Esophagus (tissue), 2 donors: ENCODE measurements around the gene LPCAT3. TPM values are rescaled to one million over a fixed set of nuclear protein-coding genes. Genes with fewer than 3 reads are reported as not detected.

Source experiments
- H3K27ac ChIP-seq, 2 donors: one replicate each; pipeline ENCODE4 v1.5.1; 2013; ENCODE audit warnings: low read depth in 2 of 2, mild to moderate bottlenecking in 2 of 2, inconsistent platforms in 1 of 2, low read length in 1 of 2, moderate library complexity in 1 of 2
- H3K27me3 ChIP-seq, 2 donors: one replicate each; pipeline ENCODE4 v1.6.1; 2013; ENCODE audit warnings: low read length in 2 of 2, control low read depth in 1 of 2, mild to moderate bottlenecking in 1 of 2; ENCODE audit not compliant: insufficient read depth in 2 of 2, control insufficient read depth in 1 of 2
- H3K36me3 ChIP-seq, 2 donors: one replicate each; pipeline ENCODE4 v1.6.1; 2013; ENCODE audit warnings: low read length in 1 of 2; ENCODE audit not compliant: control insufficient read depth in 2 of 2, insufficient read depth in 2 of 2
- H3K4me1 ChIP-seq, 2 donors: one replicate each; pipeline ENCODE4 v1.6.1; 2013; ENCODE audit warnings: low read length in 1 of 2; ENCODE audit not compliant: control insufficient read depth in 2 of 2, insufficient read depth in 2 of 2
- H3K4me3 ChIP-seq, 2 donors: one replicate each; pipeline ENCODE4 v1.5.1; 2013; ENCODE audit warnings: low read length in 2 of 2, mild to moderate bottlenecking in 2 of 2, low read depth in 1 of 2, moderate library complexity in 1 of 2
- H3K9me3 ChIP-seq, 2 donors: one replicate each; pipeline ENCODE4 v1.6.1; 2013; ENCODE audit warnings: mild to moderate bottlenecking in 2 of 2, low read depth in 1 of 2, low read length in 1 of 2, moderate library complexity in 1 of 2; ENCODE audit not compliant: control insufficient read depth in 2 of 2, insufficient read depth in 1 of 2
- WGBS, 2 donors: extraction: QIAGEN DNeasy Blood & Tissue Kit; methylation state at CpG; one replicate each; pipeline ENCODE4 v1.1.7; 2013; 5-methylcytosine and 5-hydroxymethylcytosine counted together
- polyA plus RNA-seq, 2 donors: library from polyadenylated mRNA; stranded (reverse); fragments of 200-250 nt; gene quantifications; one replicate each; pipeline ENCODE4 v1.2.3, GENCODE V29; 2013
- donor health status: healthy with polysubstance abuse.
- donor health status: Bipolar disorder and iron deficiency.

Gene LPCAT3
- polyA plus RNA-seq, 2 donors, result 15.7 to 27.0 TPM

DNA sequence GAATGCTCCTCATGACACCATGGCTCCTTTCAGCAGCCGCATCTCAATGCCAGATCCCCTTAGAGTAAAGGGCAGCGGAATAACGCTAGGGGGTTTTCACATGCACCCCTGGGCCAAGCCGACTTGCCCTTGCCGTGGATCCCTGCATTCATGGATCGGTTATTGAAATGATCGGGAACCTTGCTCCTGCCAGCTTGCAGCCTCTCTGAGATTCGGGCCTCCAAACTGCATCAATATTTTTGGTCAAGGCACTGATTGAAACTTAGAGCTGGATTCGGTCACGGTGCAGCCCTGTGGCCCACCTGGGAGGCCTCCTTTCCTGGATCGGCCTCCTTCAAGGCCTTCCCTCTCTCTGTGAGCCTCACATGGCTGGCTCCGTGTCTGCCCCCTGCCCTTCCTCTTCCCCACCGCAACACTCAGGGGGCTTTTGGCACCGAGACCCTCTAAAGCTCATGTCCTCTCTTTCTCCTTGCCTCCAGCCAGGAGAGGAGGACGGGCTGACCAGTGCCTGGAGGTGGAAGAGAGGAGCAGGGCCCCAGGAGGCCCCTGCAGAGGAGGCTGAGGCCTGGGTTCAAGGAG lies 65.3 kb downstream of the LPCAT3 start:
- WGBS, 2 donors, result 73 to 79% methylated on average over 15 of the region's 15 CpGs
- H3K27me3 ChIP-seq, result no peaks in the 10 kb centered on the region
- peak overlapping the region; percentile 16 to 59 for H3K27ac ChIP-seq
- peak overlapping the region; percentile 7 to 48 for H3K4me3 ChIP-seq
- H3K4me1 ChIP-seq, result peaks cover 0 to 7% of the 10 kb centered on the region in 2 donors
- no peaks in the 10 kb centered on the region for H3K9me3 ChIP-seq
- H3K36me3 ChIP-seq, result peaks cover 0 to 13% of the 10 kb centered on the region in 2 donors

DNA sequence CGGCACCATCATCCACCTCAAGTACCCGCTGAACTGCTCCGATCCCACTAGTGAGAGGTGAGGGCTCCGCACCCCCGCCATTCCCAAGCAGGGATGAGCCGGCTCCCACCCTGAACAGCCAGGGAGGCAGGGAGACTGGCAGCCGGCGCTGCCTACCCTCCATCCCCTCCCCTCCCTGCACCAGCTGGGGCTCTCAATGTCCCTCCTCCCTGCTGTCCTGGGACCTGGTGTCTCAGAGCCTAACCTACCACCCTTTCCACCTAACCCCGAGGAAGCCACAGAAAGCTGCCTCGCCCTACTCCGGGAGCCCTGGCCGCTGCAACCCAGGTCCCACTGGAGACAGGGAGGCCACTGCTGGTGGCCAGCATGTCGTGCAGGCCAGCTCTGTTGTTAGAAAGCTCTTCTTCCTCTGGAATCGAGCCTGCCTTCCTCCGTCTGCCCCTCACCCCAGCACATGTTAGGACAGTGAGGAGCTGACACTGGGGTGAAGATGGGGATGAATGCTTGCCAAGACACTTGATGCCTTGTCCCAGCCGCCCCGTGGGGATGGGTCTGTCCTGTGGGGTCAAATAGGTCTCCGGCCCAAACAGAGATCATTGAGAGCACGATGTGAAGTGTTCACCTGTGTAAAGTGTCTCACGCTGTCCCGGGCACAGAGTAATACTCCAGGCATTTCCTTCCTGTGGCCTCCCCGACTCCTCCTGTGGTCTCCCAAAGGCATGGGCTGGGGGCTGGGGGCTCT lies 66.0 kb downstream of the LPCAT3 start:
- 66 to 75% methylated on average over 21 to 22 of the region's 22 CpGs for WGBS, 2 donors
- peaks cover 0 to 13% of the 10 kb centered on the region in 2 donors for H3K36me3 ChIP-seq
- no peaks in the 10 kb centered on the region for H3K27me3 ChIP-seq
- H3K4me1 ChIP-seq, result peaks cover 0 to 5% of the 10 kb centered on the region in 2 donors
- H3K9me3 ChIP-seq, result no peaks in the 10 kb centered on the region
- peak overlapping the region; percentile 16 to 57 for H3K27ac ChIP-seq
- peak overlapping the region; percentile 32 to 48 for H3K4me3 ChIP-seq

DNA sequence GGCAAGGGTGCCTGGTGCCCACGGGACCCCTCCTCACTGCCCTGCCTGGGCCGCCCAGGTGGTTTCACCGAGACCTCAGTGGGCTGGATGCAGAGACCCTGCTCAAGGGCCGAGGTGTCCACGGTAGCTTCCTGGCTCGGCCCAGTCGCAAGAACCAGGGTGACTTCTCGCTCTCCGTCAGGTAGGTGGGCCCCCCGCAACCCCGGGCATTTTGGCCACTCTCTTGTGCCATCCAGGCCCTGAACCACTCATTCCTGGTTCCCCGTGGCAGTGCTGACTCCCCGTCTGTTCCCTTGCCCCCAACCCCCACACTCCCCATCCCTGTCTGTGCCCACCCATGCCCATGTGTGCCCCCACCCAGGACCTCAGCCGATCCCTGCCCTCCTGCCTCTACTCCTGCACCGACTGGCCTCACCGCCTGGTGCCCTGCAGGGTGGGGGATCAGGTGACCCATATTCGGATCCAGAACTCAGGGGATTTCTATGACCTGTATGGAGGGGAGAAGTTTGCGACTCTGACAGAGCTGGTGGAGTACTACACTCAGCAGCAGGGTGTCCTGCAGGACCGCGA lies 66.6 kb downstream of the LPCAT3 start:
- Histone ChIP-seq H3K9me3 (no peaks in the 10 kb centered on the region), H3K4me3 (peak overlapping the region; percentile 32 to 48), H3K36me3 (peaks cover 0 to 11% of the 10 kb centered on the region in 2 donors), H3K27ac (peak overlapping the region; percentile 43 to 57), H3K4me1 (peaks cover 0 to 8% of the 10 kb centered on the region in 2 donors), H3K27me3 (no peaks in the 10 kb centered on the region)
- 75 to 78% methylated on average over 20 of the region's 20 CpGs for WGBS, 2 donors

- H3K27me3 ChIP-seq, result no peaks in the 10 kb centered on the region
- no peaks in the 10 kb centered on the region for H3K9me3 ChIP-seq
- 65 to 67% methylated on average over 25 of the region's 25 CpGs for WGBS, 2 donors
- H3K36me3 ChIP-seq, result peaks cover 0 to 6% of the 10 kb centered on the region in 2 donors
- peak within 1 kb of the TSS; percentile 32 to 48 for H3K4me3 ChIP-seq
- peak within 1 kb of the TSS; percentile 57 to 67 for H3K27ac ChIP-seq
- peaks cover 0 to 8% of the 10 kb centered on the region in 2 donors for H3K4me1 ChIP-seq
These were observed 67.3 kb downstream of the LPCAT3 start, which contains the start of gene PTPN6 for GRCh38 chr12:6950811-6951540. PTPN6 (plus strand) TSS chr12:6951356; CDS start chr12:6951513, 157 bp downstream.

DNA sequence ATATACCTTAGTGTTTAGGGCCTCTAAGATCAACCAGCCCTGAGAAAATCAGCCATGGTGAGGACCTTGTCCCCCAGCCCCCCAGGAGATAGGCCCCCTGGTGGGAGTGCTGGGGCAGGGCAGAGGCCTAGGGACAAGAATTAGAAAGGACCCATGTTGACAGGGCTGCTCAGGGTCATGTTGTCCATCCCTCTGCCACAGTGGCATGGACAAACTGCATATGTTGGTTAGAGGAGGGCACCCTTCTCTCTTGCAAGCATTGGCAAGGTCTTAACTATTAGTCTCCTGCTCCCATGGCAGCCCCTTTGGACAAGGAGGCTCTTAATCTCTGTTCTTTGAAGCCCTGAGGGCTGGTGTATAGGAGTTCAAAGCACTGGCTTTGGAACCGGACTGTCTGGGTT lies 67.9 kb downstream of the LPCAT3 start:
- H3K27me3 ChIP-seq, result no peaks in the 10 kb centered on the region
- peaks cover 0 to 12% of the 10 kb centered on the region in 2 donors for H3K4me1 ChIP-seq
- no peaks in the 10 kb centered on the region for H3K9me3 ChIP-seq
- WGBS, 2 donors, result 43 to 48% methylated on average over 1 of the region's 1 CpG
- no peak overlapping the region for H3K4me3 ChIP-seq
- peak overlapping the region; percentile 0 to 67 for H3K27ac ChIP-seq
- peaks cover 0 to 3% of the 10 kb centered on the region in 2 donors for H3K36me3 ChIP-seq

DNA sequence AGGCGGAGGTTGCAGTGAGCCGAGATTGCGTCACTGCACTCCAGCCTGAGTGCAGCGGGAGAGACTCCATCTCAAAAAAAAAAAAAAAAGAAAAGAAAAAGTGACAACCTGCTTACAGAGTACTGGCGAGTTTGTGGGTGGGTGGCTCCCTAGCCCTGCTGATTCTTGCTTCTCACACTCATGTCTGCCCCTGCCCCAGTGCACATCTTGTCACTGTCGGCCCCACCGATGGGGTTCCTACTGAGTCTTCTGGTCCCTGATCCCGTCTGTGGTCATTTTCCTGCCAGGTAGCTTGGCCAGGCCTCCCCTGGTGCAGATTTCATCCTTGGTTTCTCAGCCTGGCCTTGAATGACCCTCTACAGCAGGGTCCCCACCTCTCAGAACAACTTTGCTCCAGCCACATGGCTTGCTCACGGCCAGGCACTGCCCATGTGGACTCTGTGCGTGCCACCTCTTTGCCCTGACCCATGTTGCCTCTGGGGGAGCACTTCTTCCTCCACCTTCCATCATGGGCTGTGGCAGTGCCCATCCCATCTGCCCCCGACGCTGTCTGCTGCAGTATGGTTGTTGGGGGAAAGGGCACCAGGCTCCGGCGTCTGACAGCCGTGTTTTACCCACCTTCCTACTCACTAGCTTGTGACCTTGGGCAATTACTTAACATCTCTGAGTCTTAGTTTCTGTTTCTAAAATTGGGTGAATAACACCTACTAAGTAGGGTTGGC lies 69.2 kb downstream of the LPCAT3 start:
- H3K4me1 ChIP-seq, result peaks cover 0 to 12% of the 10 kb centered on the region in 2 donors
- H3K27ac ChIP-seq, result peak overlapping the region in 1 of 2 donors; percentile 76

DNA sequence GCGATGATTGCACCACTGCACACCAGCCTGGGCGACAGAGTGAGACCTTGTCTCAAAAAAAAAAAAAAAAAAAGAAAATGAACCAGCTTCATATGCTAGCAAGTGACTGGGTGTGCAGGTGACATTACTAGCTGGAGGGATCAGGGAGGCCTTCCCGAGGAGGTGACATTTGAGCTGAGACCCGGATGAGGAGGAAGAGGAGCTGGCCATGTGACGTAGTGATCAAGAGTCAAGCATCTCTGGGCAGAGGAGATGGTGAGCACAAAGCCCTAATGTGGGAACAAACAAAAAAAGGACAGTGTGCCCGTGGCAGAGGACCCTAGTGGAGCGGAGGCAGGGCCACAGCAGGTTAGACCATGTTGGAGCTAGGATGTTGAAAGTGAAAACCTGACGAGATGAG lies 70.7 kb downstream of the LPCAT3 start:
- no peak overlapping the region for H3K27ac ChIP-seq
- no peaks in the 10 kb centered on the region for H3K27me3 ChIP-seq
- H3K4me1 ChIP-seq, result peaks cover 0 to 12% of the 10 kb centered on the region in 2 donors
- H3K4me3 ChIP-seq, result no peak overlapping the region
- H3K9me3 ChIP-seq, result no peaks in the 10 kb centered on the region
- H3K36me3 ChIP-seq, result peaks cover 0 to 3% of the 10 kb centered on the region in 2 donors
- WGBS, 2 donors, result 86 to 93% methylated on average over 8 of the region's 8 CpGs

More for the DNA sequence above, 69.2 kb downstream of the LPCAT3 start:
- H3K27me3 ChIP-seq, result no peaks in the 10 kb centered on the region
- H3K36me3 ChIP-seq, result peaks cover 0 to 3% of the 10 kb centered on the region in 2 donors
- WGBS, 2 donors, result 70 to 79% methylated on average over 15 of the region's 15 CpGs
- H3K4me3 ChIP-seq, result no peak overlapping the region
- H3K9me3 ChIP-seq, result no peaks in the 10 kb centered on the region

DNA sequence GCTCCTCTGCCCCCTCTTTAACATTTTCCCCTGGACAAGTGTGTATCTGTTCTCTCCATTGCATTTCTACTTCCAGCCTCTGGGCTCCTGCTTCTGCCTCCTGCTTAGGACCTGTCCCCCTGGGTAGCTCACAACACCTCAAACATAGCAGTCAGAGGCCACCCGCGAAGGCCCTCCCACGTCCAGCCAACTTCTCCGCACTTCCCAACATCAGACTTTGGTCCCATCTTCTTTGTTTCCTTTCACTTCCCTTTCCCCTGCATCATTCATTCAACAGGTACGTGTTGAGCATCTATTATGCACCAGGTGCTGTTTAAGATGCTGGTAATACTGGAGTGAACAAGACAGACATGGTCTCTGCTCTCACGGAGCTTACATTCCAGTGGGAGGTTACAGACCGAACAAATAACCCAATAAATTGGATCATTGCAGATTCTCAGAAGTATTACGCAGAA lies 71.3 kb downstream of the LPCAT3 start:
- peak overlapping the region; percentile 54 to 55 for H3K4me3 ChIP-seq
- H3K27ac ChIP-seq, result peak overlapping the region; percentile 81 to 95
- no peaks in the 10 kb centered on the region for H3K36me3 ChIP-seq
- no peaks in the 10 kb centered on the region for H3K27me3 ChIP-seq
- H3K9me3 ChIP-seq, result no peaks in the 10 kb centered on the region
- 47 to 49% methylated on average over 8 of the region's 8 CpGs for WGBS, 2 donors
- peaks cover 0 to 12% of the 10 kb centered on the region in 2 donors for H3K4me1 ChIP-seq
